Measurements from ENCODE around the gene UCK2. TPM values are rescaled to one million over a fixed set of nuclear protein-coding genes. Genes with fewer than 3 reads are reported as not detected.

UCK2 gene
- polyA plus RNA-seq, 3 donors: 6.7 to 22.6 (median 15.8) TPM

GRCh38 chr1:165942927-165943597 is 115.6 kb downstream of the UCK2 start:
- 69 to 79% (median 79%) methylated on average over 3 of the region's 3 CpGs for WGBS, 3 donors

GRCh38 chr1:165945911-165946310 is 118.5 kb downstream of the UCK2 start:
- WGBS, 3 donors: 72 to 85% (median 78%) methylated on average over 4 of the region's 4 CpGs

More at GRCh38 chr1:165942927-165943597, 115.6 kb downstream of the UCK2 start:
- no peak overlapping the region for H3K27ac ChIP-seq (ENCODE audit: low read depth, low read length)

GRCh38 chr1:165947797-165948455 is 120.5 kb downstream of the UCK2 start:
- WGBS, 3 donors: 82 to 92% (median 89%) methylated on average over 6 of the region's 6 CpGs
- no peak overlapping the region for H3K27ac ChIP-seq (ENCODE audit: low read depth, low read length)

More at GRCh38 chr1:165945911-165946310, 118.5 kb downstream of the UCK2 start:
- no peak overlapping the region for H3K27ac ChIP-seq (ENCODE audit: low read depth, low read length)

- no peak overlapping the region for H3K27ac ChIP-seq (ENCODE audit: low read depth, low read length)
- 64 to 66% (median 66%) methylated on average over 6 of the region's 6 CpGs for WGBS, 3 donors
Measured at GRCh38 chr1:165949335-165950130, 122.1 kb downstream of the UCK2 start.

GRCh38 chr1:165954940-165955339 is 127.5 kb downstream of the UCK2 start:
- 47 to 57% (median 49%) methylated on average over 2 of the region's 2 CpGs for WGBS, 3 donors
- no peak overlapping the region for H3K27ac ChIP-seq (ENCODE audit: low read depth, low read length)

GRCh38 chr1:165958306-165958705 is 130.9 kb downstream of the UCK2 start:
- no peak overlapping the region for H3K27ac ChIP-seq (ENCODE audit: low read depth, low read length)

GRCh38 chr1:165960136-165960535 is 132.7 kb downstream of the UCK2 start:
- 80 to 85% (median 82%) methylated on average over 2 of the region's 2 CpGs for WGBS, 3 donors
- no peak overlapping the region for H3K27ac ChIP-seq (ENCODE audit: low read depth, low read length)

- H3K27ac ChIP-seq (ENCODE audit: low read depth, low read length): no peak overlapping the region
- 64 to 78% (median 64%) methylated on average over 2 of the region's 2 CpGs for WGBS, 3 donors
Measured at GRCh38 chr1:165960881-165961280, 133.5 kb downstream of the UCK2 start.

Other genes starting within 250 kb of the UCK2 start
- gene MGST3, start 196.4 kb upstream of the UCK2 start, polyA plus RNA-seq: 100 to 1,000 TPM; 145 to 565 (median 280) TPM
- 100 to 1,000 TPM in 1 of 3 donors, 10 to 100 TPM in 2; 33.3 to 122 (median 63.1) TPM for gene ALDH9A1, start 129.1 kb upstream of the UCK2 start, polyA plus RNA-seq
- 10 to 100 TPM; 41.8 to 58.3 (median 44.6) TPM for gene TMCO1, start 58.7 kb upstream of the UCK2 start, polyA plus RNA-seq